OCI-LY3 (cell line): ENCODE measurements around the gene TBC1D8.

Experiments
- H2AFZ ChIP-seq: fragments of 200-600, 300-600 bp; shearing (Covaris generic); 2 replicates; pipeline ENCODE4 v1.6.0; 2014; ENCODE audit warnings: antibody characterized with exemption, low read depth, low read length
- H3K27ac ChIP-seq: fragments of 200-600, 300-600 bp; sonication (generic); 2 replicates; pipeline ENCODE4 v1.5.1; 2014; ENCODE audit warnings: mild to moderate bottlenecking, low read length, moderate library complexity, mixed read lengths
- H3K27me3 ChIP-seq: fragments of 200-600, 300-600 bp; sonication (generic); 2 replicates; pipeline ENCODE4 v1.6.1; 2014; ENCODE audit warnings: low read depth, low read length, mixed read lengths
- H3K36me3 ChIP-seq: fragments of 200-600, 300-600 bp; sonication (generic); replicated peaks from 2 replicates; pipeline ENCODE3; 2014; ENCODE audit warnings: low read depth, low read length, mixed read lengths
- H3K4me1 ChIP-seq: fragments of 300-600, 200-600 bp; sonication (generic); 2 replicates; pipeline ENCODE4 v1.6.1; 2014; ENCODE audit warnings: low read length, mixed read lengths
- H3K4me2 ChIP-seq: fragments of 200-600, 300-600 bp; sonication (generic); 2 replicates; pipeline ENCODE4 v1.6.1; 2014; ENCODE audit warnings: low read length, mixed read lengths
- H3K4me3 ChIP-seq: fragments of 300-600, 200-600 bp; sonication (generic); 2 replicates; pipeline ENCODE4 v1.5.1; 2014; ENCODE audit warnings: antibody characterized with exemption, mild to moderate bottlenecking, low read length, moderate library complexity
- H3K79me2 ChIP-seq: fragments of 300-600, 200-600 bp; shearing (Covaris generic); 2 replicates; pipeline ENCODE4 v1.6.1; 2014; ENCODE audit warnings: mild to moderate bottlenecking, low read length, mixed read lengths
- H3K9ac ChIP-seq: fragments of 300-600, 200-600 bp; shearing (Covaris generic); 2 replicates; pipeline ENCODE4 v1.6.0; 2014; ENCODE audit warnings: mild to moderate bottlenecking, low read length, moderate library complexity
- H3K9me3 ChIP-seq: fragments of 200-600, 300-600 bp; shearing (Covaris generic); 2 replicates; pipeline ENCODE4 v1.6.1; 2014; ENCODE audit warnings: low read length, mixed read lengths; ENCODE audit not compliant: insufficient read depth
- H4K20me1 ChIP-seq: fragments of 200-600, 300-600 bp; sonication (generic); 2 replicates; pipeline ENCODE4 v1.6.1; 2016; ENCODE audit warnings: low read length, mixed read lengths; ENCODE audit not compliant: insufficient read depth
- CTCF ChIP-seq: fragments of 200-600, 300-600 bp; sonication (generic); IDR thresholded peaks from 2 replicates; pipeline ENCODE4 v1.5.1; 2014; ENCODE audit warnings: antibody characterized with exemption, low read length, low read depth
- EZH2phosphoT487 ChIP-seq: fragments of 200-600 bp; shearing (Covaris generic); IDR thresholded peaks from 2 replicates; pipeline ENCODE4 v1.6.1; 2018; ENCODE audit warnings: antibody characterized with exemption, mixed run types, low read depth

Gene TBC1D8

GRCh38 chr2:101026923-101027469 is 124.2 kb downstream of the TBC1D8 start:
- H3K4me1 ChIP-seq = peaks cover 18% of the 10 kb centered on the region
- no peak overlapping the region for H3K4me2 ChIP-seq
- H3K9ac ChIP-seq = no peak overlapping the region
- H3K4me3 ChIP-seq = no peak overlapping the region
- no peak overlapping the region for H3K27ac ChIP-seq
- no peak overlapping the region for H2AFZ ChIP-seq
- no peaks in the 10 kb centered on the region for H3K79me2 ChIP-seq
- peaks cover 22% of the 10 kb centered on the region for H3K36me3 ChIP-seq
- peaks cover 9% of the 10 kb centered on the region for H4K20me1 ChIP-seq
- no peak for TF ChIP-seq EZH2phosphoT487
- no peak for TF ChIP-seq CTCF
- H3K9me3 ChIP-seq = no peaks in the 10 kb centered on the region
- no peaks in the 10 kb centered on the region for H3K27me3 ChIP-seq

GRCh38 chr2:101026253-101026701 is 124.9 kb downstream of the TBC1D8 start:
- Histone ChIP-seq H3K27me3 (no peaks in the 10 kb centered on the region), H3K9ac (no peak overlapping the region), H2AFZ (no peak overlapping the region), H3K36me3 (peaks cover 29% of the 10 kb centered on the region), H3K4me3 (no peak overlapping the region), H3K4me2 (no peak overlapping the region), H3K9me3 (no peaks in the 10 kb centered on the region), H4K20me1 (peaks cover 16% of the 10 kb centered on the region), H3K4me1 (peaks cover 18% of the 10 kb centered on the region), H3K27ac (no peak overlapping the region), H3K79me2 (no peaks in the 10 kb centered on the region)
- no peak for TF ChIP-seq EZH2phosphoT487
- no peak for TF ChIP-seq CTCF

- Histone ChIP-seq H3K9me3 (no peaks in the 10 kb centered on the region), H3K27ac (no peak overlapping the region), H3K4me2 (no peak overlapping the region), H3K4me1 (peaks cover 18% of the 10 kb centered on the region), H3K36me3 (peaks cover 36% of the 10 kb centered on the region), H2AFZ (no peak overlapping the region), H3K27me3 (no peaks in the 10 kb centered on the region), H3K79me2 (no peaks in the 10 kb centered on the region), H4K20me1 (peaks cover 20% of the 10 kb centered on the region), H3K4me3 (no peak overlapping the region), H3K9ac (no peak overlapping the region)
- TF ChIP-seq EZH2phosphoT487 (no peak), CTCF (no peak)
Measured at GRCh38 chr2:101025561-101025960, 125.6 kb downstream of the TBC1D8 start.

GRCh38 chr2:101023327-101024107 is 127.7 kb downstream of the TBC1D8 start:
- H3K4me2 ChIP-seq = peak overlapping the region; percentile 72
- H3K9me3 ChIP-seq = no peaks in the 10 kb centered on the region
- H4K20me1 ChIP-seq = peaks cover 20% of the 10 kb centered on the region
- no peaks in the 10 kb centered on the region for H3K27me3 ChIP-seq
- no peak overlapping the region for H3K9ac ChIP-seq
- peaks cover 48% of the 10 kb centered on the region for H3K36me3 ChIP-seq
- TF ChIP-seq EZH2phosphoT487 = no peak
- TF ChIP-seq CTCF = no peak
- peak overlapping the region; percentile 38 for H3K4me3 ChIP-seq
- H3K4me1 ChIP-seq = peaks cover 18% of the 10 kb centered on the region
- H3K27ac ChIP-seq = peak overlapping the region; percentile 85
- no peaks in the 10 kb centered on the region for H3K79me2 ChIP-seq
- no peak overlapping the region for H2AFZ ChIP-seq
